ENCODE measurements around the gene IGLL5. TPM values are rescaled to one million over a fixed set of nuclear protein-coding genes. Genes with fewer than 3 reads are reported as not detected.

Gene IGLL5
- total and polyA plus RNA-seq, 9 of the 15 experiments (the other 6 are each of a cell fraction or from before 2014, with no cell fraction given), result not detected

DNA sequence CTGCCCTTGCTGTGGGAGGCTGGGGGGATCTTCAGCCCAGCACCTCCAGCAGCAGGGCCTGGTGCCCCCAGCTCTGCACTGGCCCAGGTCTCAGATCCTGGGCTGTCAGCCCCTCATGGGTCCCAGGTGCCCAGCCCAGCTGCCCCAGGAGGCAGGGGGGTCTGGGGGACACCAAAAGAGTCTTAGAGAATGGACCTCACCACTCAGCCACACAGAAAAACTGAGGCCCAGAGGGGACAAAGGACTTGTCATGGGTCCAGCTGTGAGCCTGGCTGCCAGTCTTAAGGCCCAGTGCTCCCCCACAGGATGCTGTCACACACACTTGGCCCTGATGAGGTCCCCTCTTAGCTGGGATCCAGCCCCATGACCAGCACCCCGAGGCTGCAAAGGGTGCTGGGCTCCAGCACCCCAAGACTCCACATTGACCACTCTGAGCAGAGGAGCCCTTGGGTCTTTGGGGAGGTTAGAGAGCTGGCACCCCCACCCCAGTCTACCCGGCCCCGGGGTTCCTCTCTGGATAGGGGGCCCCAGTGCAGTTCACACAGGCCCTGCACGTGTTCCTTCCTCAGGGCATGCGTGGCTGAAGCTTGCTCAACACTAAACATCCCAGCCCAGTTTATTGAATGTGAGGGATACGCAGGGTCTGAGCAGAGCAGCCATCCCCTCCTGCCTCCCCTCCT lies 54.4 kb downstream of the IGLL5 start (continued):
- TF ChIP-seq, protein P1, sequence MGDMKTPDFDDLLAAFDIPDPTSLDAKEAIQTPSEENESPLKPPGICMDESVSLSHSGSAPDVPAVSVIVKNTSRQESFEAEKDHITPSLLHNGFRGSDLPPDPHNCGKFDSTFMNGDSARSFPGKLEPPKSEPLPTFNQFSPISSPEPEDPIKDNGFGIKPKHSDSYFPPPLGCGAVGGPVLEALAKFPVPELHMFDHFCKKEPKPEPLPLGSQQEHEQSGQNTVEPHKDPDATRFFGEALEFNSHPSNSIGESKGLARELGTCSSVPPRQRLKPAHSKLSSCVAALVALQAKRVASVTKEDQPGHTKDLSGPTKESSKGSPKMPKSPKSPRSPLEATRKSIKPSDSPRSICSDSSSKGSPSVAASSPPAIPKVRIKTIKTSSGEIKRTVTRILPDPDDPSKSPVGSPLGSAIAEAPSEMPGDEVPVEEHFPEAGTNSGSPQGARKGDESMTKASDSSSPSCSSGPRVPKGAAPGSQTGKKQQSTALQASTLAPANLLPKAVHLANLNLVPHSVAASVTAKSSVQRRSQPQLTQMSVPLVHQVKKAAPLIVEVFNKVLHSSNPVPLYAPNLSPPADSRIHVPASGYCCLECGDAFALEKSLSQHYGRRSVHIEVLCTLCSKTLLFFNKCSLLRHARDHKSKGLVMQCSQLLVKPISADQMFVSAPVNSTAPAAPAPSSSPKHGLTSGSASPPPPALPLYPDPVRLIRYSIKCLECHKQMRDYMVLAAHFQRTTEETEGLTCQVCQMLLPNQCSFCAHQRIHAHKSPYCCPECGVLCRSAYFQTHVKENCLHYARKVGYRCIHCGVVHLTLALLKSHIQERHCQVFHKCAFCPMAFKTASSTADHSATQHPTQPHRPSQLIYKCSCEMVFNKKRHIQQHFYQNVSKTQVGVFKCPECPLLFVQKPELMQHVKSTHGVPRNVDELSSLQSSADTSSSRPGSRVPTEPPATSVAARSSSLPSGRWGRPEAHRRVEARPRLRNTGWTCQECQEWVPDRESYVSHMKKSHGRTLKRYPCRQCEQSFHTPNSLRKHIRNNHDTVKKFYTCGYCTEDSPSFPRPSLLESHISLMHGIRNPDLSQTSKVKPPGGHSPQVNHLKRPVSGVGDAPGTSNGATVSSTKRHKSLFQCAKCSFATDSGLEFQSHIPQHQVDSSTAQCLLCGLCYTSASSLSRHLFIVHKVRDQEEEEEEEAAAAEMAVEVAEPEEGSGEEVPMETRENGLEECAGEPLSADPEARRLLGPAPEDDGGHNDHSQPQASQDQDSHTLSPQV (IDR thresholded peaks at IDR 0.05), result no peak
- TF ChIP-seq SMC3 (conservative IDR thresholded peaks at IDR 0.05; ENCODE audit: insufficient read depth, low read depth, low read length) (no peak), MYNN (IDR thresholded peaks at IDR 0.05) (no peak), MYNN (CRISPR knock-in tag; IDR thresholded peaks at IDR 0.05) (peak; percentile 66; the same call in 1 of the 2 replicates), ZNF184 (CRISPR knock-in tag; IDR thresholded peaks at IDR 0.05) (0 out of 2 replicates have a peak, but pooled peaks have one; percentile 64), LCOR (CRISPR knock-in tag; IDR thresholded peaks at IDR 0.05) (no peak), ZNF583 (CRISPR knock-in tag; IDR thresholded peaks at IDR 0.05) (no peak)
- TF ChIP-seq, protein P2, sequence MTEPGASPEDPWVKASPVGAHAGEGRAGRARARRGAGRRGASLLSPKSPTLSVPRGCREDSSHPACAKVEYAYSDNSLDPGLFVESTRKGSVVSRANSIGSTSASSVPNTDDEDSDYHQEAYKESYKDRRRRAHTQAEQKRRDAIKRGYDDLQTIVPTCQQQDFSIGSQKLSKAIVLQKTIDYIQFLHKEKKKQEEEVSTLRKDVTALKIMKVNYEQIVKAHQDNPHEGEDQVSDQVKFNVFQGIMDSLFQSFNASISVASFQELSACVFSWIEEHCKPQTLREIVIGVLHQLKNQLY (CRISPR knock-in tag; conservative IDR thresholded peaks at IDR 0.05), result 0 out of 4 replicates have a peak, but pooled peaks of 1 of the 2 experiments have one; percentile 20
- TF ChIP-seq, protein P3, sequence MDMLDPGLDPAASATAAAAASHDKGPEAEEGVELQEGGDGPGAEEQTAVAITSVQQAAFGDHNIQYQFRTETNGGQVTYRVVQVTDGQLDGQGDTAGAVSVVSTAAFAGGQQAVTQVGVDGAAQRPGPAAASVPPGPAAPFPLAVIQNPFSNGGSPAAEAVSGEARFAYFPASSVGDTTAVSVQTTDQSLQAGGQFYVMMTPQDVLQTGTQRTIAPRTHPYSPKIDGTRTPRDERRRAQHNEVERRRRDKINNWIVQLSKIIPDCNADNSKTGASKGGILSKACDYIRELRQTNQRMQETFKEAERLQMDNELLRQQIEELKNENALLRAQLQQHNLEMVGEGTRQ (CRISPR knock-in tag; IDR thresholded peaks at IDR 0.05), result peak; percentile 12; the same call in 1 of the 2 replicates

All from K562 (cell line).